GM21717 (cell line): Measurements from ENCODE around the gene BTN3A1.
A peak's percentile ranks its signal among the peaks of the same experiment; 100 is the strongest.
"Not testable (repeated sequence)": the region's sequence is repeated elsewhere in the genome, so short reads cannot be mapped to it uniquely, and the experiment has no call there.

Source experiments
- ATAC-seq: cut with Tn5 transposase; IDR thresholded peaks from one replicate; pipeline ENCODE4 v1.9.1; 2021; ENCODE audit warnings: mild to moderate bottlenecking, moderate library complexity; ENCODE audit not compliant: unreplicated experiment

Gene BTN3A1

DNA sequence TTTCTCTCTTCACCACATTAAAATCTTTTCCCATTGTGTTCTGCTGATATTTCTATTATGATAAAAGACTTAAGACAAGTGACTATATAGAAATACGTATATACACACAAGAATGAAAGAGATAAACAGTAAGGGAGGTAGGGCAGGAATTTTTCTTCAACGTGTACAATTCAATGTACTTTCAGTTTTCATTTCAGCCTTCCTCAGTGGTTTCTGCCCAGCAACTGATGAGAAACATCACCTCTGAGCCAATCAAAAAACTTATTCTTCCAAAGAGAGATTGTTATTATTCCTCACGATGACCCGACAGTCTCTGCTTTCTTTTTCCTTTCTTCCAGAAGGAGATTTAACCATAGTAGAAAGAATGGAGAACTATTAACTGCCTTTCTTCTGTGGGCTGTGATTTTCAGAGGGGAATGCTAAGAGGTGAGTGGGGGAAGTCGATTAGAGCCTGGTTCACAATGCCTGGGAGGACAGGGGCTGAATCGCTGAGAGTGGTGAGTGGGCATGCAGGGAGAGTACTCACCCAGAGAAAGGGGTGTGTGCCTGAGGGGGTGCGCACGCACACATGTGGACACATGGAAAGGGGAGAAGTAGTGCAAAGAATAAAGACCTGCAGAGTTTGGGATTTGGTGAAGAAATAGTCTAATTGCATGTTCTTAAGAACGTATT is at the start of gene BTN3A1:
Gene BTN3A1 (plus strand): TSS at position 289 of the 672 bp plus-strand sequence. CDS start 3,289 bp downstream, outside the sequence.
- peak; percentile 84 for ATAC-seq

DNA sequence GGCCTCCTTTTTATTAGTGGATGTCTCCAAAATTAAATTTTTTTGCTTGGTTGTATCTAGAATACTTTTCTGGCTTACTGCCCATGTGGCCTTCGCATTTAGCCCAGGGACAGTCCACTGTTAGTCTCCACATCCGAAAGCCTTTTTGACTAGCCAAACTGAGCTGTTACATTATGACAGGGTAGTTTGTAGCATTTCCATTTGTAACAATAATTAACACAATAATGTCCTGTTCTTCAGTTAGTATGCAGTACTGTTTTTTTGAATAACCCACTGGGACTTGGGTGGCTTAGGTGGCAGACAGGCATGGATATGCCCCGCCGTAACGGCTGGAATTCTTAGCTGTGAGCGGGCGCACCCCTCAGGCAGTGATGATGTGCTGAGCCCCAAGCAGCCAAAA is 49.8 kb upstream of the BTN3A1 start:
- no peak for ATAC-seq

DNA sequence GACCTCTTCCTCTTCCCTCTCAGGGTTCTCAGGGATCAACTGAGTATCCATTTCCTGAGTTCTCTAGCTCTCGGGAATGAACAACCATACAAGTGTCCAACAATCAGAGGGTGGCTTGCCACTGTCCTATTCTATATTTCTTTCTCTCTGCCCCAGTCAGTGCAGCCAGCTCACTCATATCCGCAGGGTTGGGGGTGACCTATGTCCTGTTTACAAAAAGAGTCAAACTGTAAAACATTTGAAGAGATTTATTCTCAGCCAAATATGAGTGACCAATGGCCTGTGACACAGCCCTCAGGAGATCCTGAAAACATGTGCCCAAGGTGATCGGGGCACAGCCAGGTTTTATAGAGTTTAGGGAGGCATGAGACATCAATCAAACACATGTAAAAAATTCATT is 47.9 kb upstream of the BTN3A1 start:
- no peak for ATAC-seq

DNA sequence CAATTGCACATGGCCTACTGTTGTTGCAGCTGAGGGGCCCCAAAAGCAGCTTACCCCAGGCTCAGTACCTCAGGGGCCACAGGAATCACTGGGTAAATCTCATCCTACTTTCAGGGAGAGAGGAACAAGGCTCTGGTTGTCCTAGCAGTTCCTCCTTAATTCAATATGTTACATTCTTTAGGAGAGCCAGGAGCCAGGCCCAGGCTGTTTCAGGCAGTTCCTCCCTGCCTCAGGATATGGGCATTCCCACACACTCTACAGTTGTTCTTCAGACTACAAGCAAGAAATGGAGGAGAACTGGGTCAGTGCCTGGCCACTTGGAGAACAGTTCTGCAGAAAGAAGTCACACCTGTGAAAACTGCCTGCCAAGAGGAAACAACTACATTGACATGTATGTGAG is 46.7 kb upstream of the BTN3A1 start:
- no peak for ATAC-seq

DNA sequence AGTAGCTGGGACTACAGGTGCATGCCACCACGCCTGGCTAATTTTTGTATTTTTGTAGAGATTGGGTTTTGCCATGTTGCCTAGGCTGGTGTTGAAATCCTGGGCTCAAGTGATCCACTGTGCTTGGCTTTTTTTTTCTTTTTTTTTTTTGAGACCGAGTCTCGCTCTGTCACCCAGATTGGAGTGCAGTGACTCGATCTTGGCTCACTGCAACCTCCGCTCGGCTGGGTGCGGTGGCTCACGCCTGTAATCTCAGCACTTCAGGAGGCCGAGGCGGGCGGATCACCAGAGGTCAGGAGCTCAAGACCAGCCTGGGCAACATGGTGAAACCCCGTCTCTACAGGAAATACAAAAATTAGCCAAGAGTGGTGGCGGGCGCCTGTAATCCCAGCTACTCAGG is 44.5 kb upstream of the BTN3A1 start:
- not testable (repeated sequence) for ATAC-seq

DNA sequence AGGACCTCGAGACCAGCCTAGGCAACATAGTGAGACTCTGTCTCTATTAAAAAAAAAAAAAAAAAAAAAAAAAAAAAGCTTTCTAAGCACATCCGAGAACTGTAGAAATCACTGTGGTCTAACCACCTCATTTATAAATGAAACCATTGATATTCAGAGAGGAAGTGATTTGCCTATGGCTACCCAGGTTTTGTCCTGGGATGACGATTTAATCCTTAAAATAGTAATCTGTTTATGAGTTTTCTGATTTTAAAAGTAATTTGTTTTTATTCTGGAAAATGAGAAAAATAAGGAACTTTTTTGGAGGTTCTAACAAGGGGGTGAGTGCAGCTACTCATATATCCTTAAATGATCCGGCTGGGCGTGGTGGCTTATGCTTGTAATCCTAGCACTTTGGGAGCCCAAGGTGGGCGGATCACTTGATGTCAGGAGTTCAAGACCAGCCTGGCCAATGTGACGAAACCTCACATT is 43.5 kb upstream of the BTN3A1 start:
- no peak for ATAC-seq

DNA sequence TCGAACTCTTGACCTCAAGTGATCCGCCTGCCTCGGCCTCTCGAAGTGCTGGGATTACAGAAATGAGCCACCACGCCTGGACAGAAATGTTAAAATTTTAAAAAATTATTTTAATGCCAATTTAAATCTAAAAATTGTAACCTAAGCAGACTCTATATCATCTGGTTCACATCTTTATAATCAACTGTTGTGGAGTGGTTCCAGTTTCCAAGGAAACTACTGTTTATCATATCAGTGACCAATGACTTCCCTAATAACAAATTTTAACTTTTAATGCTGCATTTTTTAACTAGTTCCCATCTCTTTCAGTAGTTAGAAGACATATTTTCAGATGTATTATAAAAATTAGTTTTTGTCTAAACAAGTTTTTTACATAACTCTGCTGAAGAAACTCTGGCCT is 42.3 kb upstream of the BTN3A1 start:
- no peak for ATAC-seq

DNA sequence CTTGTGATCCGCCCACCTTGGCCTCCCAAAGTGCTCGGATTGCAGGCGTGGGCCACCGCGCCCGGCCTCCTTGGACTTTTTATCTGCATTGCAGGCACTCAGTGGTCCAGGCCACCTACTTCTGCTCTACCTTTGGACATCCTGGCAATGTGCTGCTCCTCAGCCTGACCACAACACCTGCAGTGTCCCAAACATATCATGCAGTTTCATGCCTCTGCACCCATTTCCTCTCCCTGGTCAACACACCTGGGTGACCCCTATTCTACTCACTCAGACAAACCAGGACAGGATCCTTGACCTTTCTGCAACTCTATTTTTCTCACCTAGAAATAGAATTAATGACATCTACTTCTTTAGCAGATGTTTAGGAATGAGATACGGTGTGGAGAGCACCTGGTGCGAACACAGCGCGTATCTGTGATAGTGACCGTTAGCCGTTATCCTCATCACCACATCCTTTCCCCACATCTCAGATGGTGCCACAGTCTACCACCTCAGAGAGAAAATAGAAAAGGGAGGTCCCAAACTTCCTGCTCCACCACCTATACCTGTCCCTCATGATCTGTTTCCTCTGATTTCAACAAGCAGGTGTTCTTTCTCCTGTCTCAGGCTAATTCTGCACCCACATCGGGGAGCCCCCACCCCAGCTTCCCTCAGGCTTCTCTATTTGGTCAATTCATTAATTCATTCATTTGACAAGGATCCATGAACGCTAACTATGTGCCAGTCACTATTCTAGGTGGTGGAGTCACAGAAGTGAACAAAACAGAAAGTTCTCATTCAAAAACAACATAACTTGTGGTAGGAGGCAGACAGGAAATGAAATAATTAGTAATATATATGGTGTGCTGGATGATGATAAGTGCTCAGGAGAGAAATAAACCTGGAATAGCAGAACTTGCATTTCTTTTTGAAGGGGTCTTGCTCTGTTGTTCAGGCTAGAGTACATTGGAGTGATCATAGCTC is 41.3 kb upstream of the BTN3A1 start:
- no peak for ATAC-seq

DNA sequence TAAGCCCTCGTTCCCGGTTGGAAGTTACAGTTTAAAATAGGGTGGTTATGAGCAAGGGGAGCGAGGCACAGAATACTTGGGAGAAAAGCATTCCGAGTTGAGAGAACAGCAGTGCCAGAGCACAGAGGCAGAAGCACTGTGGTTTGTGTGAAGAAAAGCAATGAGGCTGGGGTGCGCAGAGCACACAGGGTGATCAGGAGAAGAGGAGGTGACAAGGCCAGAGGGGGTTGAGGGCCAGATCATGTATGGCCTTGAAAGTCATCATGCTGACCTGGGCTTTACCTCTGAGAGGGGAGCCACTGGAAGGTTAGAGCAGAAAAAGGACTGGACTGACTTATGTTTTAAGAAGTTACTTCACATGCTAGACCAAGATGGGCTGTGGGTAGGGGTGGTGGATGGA is 40.5 kb upstream of the BTN3A1 start:
- no peak for ATAC-seq

DNA sequence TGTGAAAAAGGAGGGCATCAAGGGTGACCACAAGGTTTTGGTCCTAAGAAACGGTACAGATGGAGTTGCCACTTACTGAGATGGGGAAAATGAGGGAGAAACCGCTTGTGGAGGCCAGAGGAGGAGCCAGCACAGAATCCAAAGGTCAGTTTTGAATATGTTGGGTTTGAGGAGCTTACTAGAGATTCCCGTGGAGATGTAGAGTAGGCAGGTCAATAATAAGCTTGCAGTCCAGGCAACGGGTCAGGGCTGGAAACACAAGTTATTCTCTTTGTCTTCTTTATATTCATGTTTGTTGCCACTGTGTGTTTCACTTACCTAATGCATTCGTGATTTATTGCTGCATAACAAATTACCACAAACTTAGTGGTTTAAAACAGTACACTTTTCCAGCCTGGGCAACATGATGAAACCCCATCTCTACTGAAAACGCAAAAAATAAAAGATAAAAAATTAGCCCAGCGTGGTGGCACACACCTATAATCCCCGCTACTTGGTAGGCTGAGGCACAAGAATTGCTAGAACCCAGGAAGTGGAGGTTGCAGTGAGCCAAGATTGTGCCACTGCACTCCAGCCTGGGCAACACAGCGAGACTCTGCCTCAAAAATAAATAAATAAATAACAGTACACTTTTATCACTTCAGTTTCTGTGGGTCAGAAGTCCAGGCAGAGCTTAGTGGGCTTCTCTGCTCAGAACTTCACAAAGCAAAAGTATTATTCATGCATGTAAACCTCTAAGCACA is 39.8 kb upstream of the BTN3A1 start:
- no peak for ATAC-seq

DNA sequence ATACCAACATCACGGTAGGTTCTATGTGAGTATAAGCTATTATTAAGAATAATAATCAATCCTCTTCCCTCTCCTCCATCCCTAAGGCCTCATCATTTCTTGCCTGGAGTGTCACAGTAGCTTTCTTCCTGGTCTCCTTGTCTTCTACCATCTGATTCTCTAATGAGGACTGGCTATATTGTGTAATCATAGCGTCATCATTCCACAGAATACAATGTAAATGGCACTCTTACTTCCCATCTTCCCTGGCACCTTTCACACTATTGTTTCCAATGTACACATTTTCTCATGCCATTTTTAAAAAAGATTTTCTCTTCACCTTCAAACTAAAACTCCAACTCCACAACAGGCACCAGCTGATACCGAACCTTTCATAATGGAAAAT is 39.2 kb upstream of the BTN3A1 start:
- ATAC-seq = no peak

DNA sequence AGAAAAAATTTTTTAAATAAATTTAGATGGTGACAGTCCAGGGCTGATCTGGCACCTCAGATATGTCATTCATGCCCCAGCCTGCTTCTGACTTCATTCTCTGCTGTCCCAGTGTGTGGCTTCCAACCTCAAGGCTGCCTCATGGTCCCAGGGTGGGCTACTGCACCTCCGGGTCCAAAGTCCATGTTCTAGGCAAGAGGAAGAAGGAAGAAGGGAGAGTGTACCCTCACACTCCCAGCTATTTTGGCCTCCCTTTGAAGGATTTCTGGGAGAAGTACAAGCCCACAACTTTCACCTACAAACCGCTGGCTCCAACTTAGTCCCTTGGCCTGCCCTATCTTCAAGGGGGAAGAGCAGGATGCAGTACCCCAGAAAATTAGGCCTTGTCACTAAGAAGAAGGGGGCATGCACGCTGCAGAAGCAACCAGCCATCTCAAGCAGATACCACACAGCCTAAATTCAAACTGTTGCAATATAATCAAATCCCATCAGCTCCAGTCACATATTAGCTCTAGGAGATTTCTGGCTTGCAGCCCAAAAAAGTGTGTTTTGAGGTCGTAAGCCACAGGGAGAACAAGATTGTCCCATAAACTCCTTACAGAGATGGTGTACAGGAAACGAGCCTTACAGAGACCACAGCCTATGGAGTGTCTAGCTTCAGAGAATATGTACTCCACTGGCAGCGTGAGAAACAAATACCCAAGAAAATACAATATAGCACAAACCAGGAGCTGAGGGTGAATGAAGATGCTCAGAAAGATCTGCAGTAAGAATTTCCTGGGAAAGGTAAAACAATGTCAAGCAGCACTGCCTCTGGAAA is 38.0 kb upstream of the BTN3A1 start:
- ATAC-seq = no peak

DNA sequence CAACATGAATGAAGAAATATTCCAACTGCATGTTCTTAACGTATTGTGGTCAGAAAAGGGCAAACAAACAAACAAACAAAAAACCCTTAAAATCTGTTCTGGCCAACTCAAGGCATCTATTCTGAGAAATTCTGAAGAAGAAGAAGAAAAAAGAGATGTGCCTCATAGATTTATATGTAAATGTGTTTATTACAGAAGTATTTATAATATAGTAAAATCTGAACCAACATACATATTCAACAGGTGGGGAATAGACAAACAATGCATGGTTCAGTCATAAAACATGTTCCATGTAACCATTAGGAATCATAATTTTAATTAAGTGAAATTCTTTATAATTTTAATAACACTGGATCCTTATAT is 36.5 kb upstream of the BTN3A1 start:
- ATAC-seq = no peak

DNA sequence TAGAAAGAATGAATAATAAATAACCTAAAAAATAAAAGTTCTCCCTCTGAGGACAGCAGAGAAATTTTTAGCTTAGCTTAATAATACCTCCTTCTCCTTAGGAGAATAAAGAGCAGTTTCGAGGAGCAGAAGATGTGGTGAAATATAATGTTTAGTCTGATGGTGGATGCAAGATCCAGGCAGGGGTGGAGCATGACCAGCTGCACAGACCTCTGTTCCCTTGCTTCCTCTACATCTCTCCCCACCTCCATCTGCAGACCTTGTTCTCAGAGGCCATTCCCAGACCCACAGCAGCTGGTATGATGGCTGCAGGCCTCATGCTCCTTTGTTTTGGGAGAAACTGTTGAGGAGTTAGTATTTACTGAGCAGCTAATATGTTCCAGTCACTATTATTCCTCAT is 35.6 kb upstream of the BTN3A1 start:
- ATAC-seq = no peak

DNA sequence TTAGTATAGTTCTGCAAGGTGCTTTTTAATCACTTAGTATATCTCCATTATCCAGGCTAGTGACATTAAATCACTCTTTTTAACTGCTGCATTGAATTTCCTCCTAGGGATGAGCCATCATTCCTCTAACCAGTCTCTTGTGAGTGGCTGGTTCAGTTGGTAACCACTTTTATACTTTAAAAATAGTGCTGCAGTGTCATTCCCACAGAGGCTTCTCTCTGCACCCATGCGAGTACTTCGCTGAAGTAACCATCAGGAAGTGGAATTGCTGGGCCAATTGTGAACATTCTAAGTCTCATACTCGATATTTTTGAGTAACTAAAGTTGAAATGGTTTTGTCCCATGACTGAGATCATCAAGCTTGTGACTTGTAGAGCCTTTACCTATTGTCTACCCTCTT is 35.0 kb upstream of the BTN3A1 start:
- ATAC-seq = no peak

DNA sequence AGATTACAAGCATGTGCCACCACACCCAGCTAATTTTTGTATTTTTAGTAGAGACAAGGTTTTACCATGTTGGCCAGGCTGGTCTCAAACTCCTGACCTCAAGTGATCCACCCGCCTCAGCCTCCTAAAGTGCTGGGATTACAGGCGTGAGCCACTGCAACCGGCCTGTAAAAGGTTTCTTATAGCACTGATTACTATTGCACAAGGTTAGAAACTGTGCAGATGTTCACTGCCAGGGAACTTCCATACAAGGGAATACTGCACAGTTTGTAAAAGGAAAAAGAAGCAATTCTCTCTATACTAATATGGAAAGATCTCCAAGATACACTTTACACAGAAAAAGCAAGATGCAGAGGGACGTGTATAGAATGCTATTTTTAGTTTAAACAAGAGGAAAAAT is 30.3 kb upstream of the BTN3A1 start:
- not testable (repeated sequence) for ATAC-seq

DNA sequence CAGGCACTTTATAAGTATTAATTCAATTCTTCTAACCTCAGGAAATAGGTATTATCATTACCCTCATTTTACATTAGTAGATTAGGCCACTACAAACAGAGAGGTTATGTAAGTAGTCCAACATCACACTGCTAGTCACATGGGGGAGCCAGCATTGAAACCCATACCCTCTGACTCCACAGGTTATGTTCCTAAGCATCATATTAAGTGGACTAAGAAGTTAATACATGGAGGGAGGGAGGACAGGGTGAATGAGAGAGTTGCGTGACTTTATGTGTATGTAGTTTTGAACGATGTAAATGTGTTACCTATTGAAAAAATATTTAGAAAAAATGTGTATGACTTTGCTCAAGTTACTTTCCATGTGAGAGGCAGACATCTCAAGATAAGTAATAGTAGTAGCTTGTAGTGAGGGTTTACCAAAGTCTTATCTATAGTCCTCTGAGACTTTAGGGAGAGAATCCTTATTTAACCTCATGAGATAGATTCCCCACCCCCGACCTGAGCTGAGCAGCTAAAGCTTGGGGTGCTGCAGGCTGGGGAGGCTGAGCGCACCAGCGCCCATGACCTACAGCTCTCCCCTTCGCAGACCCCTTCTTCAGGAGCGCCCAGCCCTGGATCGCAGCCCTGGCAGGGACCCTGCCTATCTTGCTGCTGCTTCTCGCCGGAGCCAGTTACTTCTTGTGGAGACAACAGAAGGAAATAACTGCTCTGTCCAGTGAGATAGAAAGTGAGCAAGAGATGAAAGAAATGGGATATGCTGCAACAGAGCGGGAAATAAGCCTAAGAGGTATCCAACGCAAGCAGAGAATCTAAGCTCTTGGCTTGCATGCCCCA is 29.5 kb upstream of the BTN3A1 start:
- no peak for ATAC-seq

DNA sequence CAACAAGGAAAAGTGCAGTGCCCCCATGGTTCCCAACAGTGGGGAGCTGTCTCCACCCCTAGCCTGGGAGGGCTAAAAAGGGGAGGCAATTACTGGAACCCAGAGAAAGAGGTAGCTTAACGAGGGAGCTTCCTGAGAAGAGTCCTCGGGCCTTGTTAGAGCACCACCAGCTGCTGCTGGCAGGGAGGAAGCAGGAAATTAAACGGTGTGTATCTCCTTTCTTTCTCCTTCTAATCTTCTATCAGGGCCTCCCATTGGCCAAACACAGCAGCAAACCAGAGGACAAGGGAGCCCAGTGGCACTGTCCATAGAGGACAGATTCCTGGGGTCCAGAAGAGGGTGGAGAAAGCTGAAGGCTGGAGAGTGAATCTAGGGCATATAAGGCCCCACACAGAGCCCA is 26.8 kb upstream of the BTN3A1 start:
- ATAC-seq = no peak

DNA sequence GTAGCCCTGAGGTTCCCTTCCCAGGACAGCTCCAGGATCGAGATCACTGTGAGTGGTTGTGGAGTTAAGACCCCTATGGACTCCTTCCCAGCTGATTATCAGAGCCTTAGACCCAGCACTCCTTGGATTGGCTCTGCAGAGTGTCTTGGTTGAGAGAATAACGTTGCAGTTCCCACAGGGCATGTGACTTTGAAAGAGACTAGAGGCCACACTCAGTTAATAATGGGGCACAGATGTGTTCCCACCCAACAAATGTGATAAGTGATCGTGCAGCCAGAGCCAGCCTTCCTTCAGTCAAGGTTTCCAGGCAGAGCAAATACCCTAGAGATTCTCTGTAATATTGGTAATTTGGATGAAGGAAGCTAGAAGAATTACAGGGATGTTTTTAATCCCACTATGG is 24.4 kb upstream of the BTN3A1 start:
- ATAC-seq = no peak

DNA sequence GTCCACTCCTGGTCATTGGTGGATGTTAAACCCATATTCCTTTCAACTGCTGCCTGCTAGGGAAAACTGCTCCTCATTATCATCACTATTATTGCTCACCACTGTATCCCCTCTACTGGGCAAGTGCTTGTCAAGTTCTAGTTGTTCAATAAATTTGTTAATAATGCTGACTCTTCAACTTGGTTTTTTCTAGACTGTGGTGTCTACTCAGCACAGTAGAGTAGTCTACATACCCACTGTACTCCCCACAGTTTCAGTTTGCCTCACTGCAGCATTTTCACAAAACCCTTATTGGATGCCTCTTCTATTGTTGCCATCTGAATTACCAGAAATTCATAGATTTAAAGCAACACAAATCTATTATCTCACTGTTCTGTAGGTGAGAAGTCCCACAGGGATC is 23.9 kb upstream of the BTN3A1 start:
- not testable (repeated sequence) for ATAC-seq
